ENCODE measurements around the gene CGB3. TPM values are rescaled to one million over a fixed set of nuclear protein-coding genes. Genes with fewer than 3 reads are reported as not detected.

CGB3 gene
- total RNA-seq, 1 donor from 2014 or later, result not detected

DNA sequence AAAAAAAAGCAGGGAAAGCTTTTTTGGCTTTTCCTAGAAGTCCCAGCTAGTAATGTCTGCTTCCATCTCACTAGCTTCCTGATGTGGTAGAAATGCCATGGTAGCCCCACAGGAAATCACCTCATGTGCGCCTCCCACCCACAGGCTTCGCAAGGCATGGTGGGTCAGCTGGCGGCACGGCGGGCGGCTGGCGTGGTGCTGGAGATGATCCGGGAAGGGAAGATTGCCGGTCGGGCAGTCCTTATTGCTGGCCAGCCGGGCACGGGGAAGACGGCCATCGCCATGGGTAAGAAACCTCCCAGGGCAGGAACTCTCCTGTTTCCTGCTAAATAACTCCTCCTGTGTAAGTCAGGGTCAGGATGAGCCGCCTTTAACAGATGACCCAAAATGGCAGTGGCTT lies 20.0 kb downstream of the CGB3 start:
- H3K27me3 ChIP-seq, result no peaks in the 10 kb centered on the region
- Mint-ChIP-seq H3K27ac (no peak overlapping the region), H3K36me3 (peaks cover 9% of the 10 kb centered on the region), H3K27me3 (ENCODE audit: insufficient read depth, low read depth) (peaks cover 2% of the 10 kb centered on the region), H3K9me3 (no peaks in the 10 kb centered on the region), H3K4me1 (peaks cover 10% of the 10 kb centered on the region), H3K4me3 (no peak overlapping the region)
- peaks cover 10% of the 10 kb centered on the region for H3F3A ChIP-seq (ENCODE audit: low read depth)
- H3K9ac ChIP-seq, result no peak overlapping the region
- H3K4me3 ChIP-seq, result no peak overlapping the region
- no peak overlapping the region for H3K4me2 ChIP-seq
- H3K4me1 ChIP-seq, result peaks cover 3% of the 10 kb centered on the region
- no peak overlapping the region for H3K27ac ChIP-seq
- no peaks in the 10 kb centered on the region for H4K20me1 ChIP-seq (ENCODE audit: low read depth)
- H3K79me2 ChIP-seq (ENCODE audit: low read depth), result peaks cover 10% of the 10 kb centered on the region
- H2AFZ ChIP-seq (replicated peaks), result no peak overlapping the region
- no peak for DNase-seq (ENCODE audit: low spot score)
- TF ChIP-seq, protein P1, sequence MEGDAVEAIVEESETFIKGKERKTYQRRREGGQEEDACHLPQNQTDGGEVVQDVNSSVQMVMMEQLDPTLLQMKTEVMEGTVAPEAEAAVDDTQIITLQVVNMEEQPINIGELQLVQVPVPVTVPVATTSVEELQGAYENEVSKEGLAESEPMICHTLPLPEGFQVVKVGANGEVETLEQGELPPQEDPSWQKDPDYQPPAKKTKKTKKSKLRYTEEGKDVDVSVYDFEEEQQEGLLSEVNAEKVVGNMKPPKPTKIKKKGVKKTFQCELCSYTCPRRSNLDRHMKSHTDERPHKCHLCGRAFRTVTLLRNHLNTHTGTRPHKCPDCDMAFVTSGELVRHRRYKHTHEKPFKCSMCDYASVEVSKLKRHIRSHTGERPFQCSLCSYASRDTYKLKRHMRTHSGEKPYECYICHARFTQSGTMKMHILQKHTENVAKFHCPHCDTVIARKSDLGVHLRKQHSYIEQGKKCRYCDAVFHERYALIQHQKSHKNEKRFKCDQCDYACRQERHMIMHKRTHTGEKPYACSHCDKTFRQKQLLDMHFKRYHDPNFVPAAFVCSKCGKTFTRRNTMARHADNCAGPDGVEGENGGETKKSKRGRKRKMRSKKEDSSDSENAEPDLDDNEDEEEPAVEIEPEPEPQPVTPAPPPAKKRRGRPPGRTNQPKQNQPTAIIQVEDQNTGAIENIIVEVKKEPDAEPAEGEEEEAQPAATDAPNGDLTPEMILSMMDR (IDR thresholded peaks at IDR 0.05), result no peak
- TF ChIP-seq EZH2 (IDR thresholded peaks at IDR 0.05), result no peak
- H3K9me3 ChIP-seq (ENCODE audit: low read depth), result no peaks in the 10 kb centered on the region
- H3K36me3 ChIP-seq, result no peaks in the 10 kb centered on the region

DNA sequence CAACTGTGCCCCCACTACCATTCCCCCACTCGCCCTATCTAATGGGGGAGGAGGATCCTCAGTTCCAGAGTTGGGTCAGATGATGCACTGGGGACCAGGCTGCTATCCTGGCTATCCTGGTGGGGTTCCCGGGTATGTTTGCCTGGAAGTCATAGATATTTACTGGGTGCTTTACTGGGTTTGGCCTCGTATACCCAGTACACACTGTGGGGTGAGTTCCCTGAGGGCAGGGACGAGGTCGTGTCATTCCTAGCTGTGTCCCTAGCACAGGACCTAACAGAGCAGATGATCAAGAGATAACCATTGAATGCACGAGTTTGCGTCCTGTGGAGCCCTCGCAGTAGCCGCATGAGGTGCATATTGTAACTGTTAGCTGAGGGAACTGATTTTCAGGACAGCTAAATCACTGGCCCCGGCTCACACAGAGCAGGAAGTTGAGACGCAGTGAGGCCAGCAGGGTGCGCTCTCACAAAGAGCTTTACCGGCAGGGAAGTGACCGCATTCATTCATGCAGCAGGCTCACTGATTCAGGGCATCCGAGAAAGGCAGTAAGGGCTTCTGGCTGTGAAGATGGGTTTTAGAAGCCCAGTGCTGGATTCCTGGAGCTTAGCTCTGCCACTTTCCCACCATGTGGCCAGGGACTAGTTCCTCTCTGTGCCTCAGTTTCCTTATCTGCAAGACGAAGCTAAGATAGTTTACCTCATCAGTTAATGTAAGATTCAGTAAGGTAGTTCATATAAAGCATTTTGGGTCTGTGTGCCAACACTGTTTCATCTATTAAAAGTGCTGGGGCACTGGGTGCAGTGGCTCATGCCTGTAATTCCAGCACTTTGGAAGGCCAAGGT lies 24.4 kb downstream of the CGB3 start:
- peak; percentile 88 for DNase-seq (ENCODE audit: low spot score)
- Histone ChIP-seq H2AFZ (replicated peaks) (no peak overlapping the region), H3K27ac (no peak overlapping the region), H3K36me3 (no peaks in the 10 kb centered on the region), H3F3A (ENCODE audit: low read depth) (peaks cover 11% of the 10 kb centered on the region), H3K9me3 (ENCODE audit: low read depth) (no peaks in the 10 kb centered on the region), H3K79me2 (ENCODE audit: low read depth) (peaks cover 47% of the 10 kb centered on the region), H3K4me2 (no peak overlapping the region), H3K4me1 (peaks cover 6% of the 10 kb centered on the region), H3K4me3 (no peak overlapping the region), H4K20me1 (ENCODE audit: low read depth) (peaks cover 21% of the 10 kb centered on the region), H3K9ac (no peak overlapping the region), H3K27me3 (no peaks in the 10 kb centered on the region)
- TF ChIP-seq, protein P1 (IDR thresholded peaks at IDR 0.05), result peak; percentile 87
- no peak for TF ChIP-seq EZH2phosphoT487 (IDR thresholded peaks at IDR 0.05)
- H3K9me3 Mint-ChIP-seq, result no peaks in the 10 kb centered on the region
- H3K36me3 Mint-ChIP-seq, result peaks cover 3% of the 10 kb centered on the region
- peaks cover 19% of the 10 kb centered on the region for H3K4me1 Mint-ChIP-seq
- peaks cover 4% of the 10 kb centered on the region for H3K27me3 Mint-ChIP-seq (ENCODE audit: insufficient read depth, low read depth)
- H3K4me3 Mint-ChIP-seq, result no peak overlapping the region
- H3K27ac Mint-ChIP-seq, result peak overlapping the region; percentile 74

DNA sequence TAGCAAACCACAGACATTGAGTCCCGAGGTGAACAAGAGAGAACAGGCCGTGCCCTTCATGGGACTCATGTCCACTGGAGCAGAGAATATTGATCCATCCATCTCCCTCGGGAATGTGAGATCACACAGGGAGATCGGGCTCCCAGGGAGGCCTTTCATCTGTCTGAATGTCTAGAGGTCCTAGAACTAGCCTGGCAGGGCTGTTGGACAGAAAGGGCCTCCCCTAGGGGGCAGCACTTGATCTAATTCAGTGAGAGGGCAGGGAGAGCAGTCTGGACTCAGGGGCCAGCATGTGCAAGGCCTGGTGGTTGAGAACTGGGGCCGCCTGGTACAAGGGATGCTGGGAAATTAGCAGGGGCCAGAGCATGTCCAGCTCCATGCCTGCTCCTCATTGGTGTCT lies 26.2 kb downstream of the CGB3 start:
- Mint-ChIP-seq H3K4me3 (no peak overlapping the region), H3K9me3 (no peaks in the 10 kb centered on the region), H3K4me1 (peaks cover 25% of the 10 kb centered on the region), H3K27me3 (ENCODE audit: insufficient read depth, low read depth) (peaks cover 4% of the 10 kb centered on the region), H3K27ac (no peak overlapping the region), H3K36me3 (no peaks in the 10 kb centered on the region)
- TF ChIP-seq, protein P1 (IDR thresholded peaks at IDR 0.05), result peak; percentile 63
- TF ChIP-seq EZH2phosphoT487 (IDR thresholded peaks at IDR 0.05), result no peak
- Histone ChIP-seq H3K27me3 (no peaks in the 10 kb centered on the region), H3K9ac (no peak overlapping the region), H2AFZ (replicated peaks) (no peak overlapping the region), H3K36me3 (no peaks in the 10 kb centered on the region), H3K4me3 (no peak overlapping the region), H3K79me2 (ENCODE audit: low read depth) (peaks cover 56% of the 10 kb centered on the region), H3F3A (ENCODE audit: low read depth) (peaks cover 16% of the 10 kb centered on the region), H3K9me3 (ENCODE audit: low read depth) (no peaks in the 10 kb centered on the region), H3K4me2 (no peak overlapping the region), H3K27ac (no peak overlapping the region), H3K4me1 (peaks cover 11% of the 10 kb centered on the region), H4K20me1 (ENCODE audit: low read depth) (peaks cover 23% of the 10 kb centered on the region)
- DNase-seq (ENCODE audit: low spot score), result peak; percentile 88
